HG03196 (cell line): ENCODE data around the gene ITK.

ENCODE experiments used
- ATAC-seq: cut with Tn5 transposase; IDR thresholded peaks from one replicate; pipeline ENCODE4 v1.9.1; 2021; ENCODE audit not compliant: unreplicated experiment

ITK gene

GRCh38 chr5:157278319-157279037 lies 97.8 kb downstream of the ITK start:
- no peak for ATAC-seq

DNA sequence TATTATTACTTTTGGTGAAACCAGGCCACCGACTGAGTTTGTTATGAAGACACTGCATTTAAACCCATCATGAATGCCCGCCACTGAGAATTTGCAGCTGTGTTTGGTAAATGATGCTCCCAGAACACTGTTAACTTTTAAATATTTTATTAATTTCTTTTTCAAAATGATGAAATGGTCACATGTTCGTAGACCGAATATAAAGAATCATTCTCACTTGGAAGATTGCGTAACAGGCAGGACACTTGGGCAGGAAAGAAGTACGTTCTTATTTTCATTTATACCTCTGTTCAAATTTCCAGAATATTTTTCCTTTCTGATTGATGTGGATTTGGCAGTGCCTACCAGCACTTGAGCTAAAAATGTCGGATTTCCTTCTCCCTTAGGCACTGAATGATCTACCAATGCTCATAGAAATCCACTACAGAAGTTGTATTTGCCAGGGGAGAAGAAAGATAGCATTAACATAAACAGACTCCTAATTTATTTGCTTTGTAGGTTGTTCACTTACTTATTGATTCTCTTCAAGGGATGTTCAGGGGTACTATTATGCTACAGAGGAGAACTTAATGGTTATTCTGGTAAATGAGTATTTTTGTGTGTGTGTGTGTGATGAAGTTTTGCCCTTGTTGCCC lies 99.1 kb downstream of the ITK start:
- ATAC-seq: no peak

- no peak for ATAC-seq
These were observed 100.3 kb downstream of the ITK start for GRCh38 chr5:157280927-157281326.

DNA sequence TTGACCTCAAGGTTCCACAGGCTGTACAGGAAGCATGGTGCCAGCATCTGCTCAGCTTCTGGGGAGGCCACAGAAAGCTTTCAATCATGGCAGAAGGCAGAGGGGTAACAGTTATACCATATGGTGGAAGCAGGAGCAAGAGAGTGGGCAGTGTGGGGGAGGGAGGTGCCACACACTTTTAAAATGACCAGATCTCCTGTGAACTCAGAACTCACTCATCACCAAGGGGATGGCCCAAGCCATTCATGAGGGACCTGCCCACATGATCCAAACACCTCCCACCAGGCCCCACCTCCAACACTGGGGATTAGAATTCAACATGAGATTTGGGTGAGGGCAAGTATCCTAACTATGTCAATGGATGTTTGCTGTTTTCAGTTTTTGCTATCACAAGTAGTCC lies 101.5 kb downstream of the ITK start:
- ATAC-seq: no peak

DNA sequence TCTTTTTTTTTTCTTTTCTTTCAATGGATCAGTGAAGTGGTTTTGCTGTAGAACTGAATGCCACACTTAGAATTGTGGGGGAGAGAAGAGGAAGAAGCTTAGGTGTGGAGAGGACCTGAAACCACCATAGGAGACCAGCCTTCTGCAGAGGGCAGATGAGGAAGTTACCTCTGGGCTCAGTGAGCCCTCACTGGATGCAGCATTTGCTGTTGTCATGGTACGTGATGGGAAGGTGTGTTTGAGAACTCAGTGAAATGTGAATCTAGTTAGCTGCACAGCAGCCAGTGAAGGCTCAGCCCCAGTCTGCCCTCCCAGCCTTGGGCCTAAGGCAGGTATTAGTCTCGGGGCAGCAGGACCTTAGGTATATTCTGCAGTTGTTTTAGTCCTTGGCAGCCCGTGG lies 102.8 kb downstream of the ITK start:
- ATAC-seq: peak; percentile 98

DNA sequence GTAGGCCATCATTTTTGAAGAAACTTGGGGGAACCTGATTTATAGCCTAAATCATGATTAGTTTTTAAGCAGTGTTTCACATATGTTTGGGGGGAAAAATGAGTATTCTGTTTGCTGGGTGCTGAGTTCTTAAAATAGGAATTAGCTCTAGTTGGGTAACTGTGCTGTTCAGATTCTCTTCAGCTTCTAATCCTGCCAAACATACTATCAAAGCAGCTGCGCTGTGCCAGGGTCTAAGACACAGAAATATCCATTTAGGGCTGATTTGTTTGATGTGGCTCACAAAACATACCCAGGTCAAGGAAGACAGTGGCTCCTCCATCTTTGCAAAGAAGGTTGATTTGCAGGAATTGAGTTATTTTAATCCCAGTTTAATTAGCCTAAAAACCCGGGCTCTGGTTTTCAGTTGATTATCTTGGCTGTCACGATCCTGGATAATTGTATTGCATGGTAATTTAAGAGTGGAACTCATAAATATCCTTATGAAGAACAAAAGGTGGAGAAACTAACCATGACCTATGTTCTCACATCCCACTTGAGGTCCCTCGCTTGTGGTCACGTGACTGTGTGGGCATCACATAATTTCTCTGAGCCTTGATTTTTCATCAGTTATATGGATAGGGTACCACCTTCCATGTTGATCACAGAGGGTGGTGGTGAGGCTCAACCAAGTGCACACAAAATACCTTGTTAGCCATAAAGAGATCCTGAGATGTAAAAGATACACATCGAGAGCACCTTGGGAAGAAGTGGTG lies 104.0 kb downstream of the ITK start:
- ATAC-seq: no peak

DNA sequence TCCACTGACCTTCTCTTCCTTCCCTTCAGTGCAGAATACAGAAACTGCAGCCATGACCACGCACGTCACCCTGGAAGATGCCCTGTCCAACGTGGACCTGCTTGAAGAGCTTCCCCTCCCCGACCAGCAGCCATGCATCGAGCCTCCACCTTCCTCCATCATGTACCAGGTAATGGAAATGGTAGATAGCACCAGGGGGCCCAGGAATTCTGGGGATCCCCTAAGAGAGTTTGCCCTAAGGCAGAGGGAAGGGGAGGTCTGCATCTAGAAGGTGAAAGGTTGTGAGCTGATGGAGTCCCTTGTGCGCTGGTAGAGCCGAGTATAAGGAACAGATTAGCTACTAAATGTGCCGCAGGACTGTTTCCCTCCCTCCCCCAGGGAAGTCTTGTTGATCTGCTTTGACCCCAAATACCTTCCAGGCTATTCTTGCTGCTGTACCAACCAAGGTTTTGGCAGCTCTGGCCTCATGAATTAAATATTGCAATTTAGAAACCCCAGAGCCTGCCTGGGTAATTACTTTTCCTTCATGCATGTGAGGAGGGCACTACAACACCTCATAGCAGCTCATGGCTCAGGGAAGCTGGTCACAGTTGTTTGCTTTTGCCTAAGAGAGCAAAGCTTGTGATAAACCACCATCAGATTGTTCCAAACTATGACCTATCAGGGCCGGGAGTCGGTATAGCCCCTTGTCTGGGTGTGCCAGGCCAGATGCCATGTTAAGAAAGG lies 104.8 kb downstream of the ITK start:
- no peak for ATAC-seq

DNA sequence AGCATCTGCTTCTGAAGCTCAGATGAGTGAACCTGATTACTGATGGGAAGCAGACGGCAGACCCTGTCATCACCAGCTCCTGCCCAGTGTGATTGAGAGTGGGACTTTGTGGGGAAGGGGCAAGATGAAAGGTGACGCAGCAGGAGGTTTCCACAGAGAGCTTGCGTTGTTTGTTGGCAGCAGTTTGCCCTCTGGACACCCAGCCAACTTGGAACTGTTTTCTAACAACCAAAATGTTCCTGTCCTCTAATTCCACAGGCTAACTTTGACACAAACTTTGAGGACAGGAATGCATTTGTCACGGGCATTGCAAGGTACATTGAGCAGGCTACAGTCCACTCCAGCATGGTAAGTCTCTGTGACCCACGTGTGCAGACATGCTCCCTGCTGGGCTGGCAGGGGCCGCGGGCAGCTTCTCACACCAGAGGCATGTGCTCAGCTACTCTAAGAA lies 106.1 kb downstream of the ITK start:
- ATAC-seq: no peak

DNA sequence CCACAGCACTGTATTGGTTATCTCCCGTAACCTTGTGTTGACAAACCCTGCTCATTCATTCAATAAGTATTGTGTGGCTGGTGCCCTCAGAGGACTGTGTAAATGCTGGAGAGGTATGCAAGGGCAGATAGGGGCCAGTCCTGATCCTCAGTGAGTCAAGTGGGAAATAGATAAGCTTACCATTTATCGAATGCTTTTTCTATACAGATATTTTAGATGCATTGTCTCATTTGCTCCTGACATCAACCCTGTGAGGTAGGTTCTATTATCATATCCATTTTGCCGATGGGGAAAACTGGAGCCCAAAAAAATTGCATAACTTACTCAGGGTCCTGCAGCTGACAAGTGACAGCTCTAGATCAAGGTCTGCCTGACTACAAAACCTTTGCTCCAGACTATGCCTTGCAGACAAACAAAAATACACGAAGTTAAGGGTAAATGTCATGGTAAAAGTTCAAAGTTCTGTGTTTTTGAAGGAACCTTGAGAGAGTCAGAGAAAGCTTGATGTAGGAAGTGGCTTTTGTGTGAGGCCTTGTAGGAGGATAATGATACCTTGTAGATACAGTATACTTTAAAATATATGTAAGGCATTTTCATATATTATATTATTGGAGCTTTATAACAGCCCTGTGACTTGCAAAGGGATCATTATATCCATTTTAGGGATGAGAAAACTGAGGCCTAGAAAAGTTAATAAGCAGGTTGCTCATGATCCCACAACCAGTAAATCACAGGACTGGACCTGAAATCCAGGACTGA lies 107.9 kb downstream of the ITK start:
- no peak for ATAC-seq

GRCh38 chr5:157289164-157289819 lies 108.7 kb downstream of the ITK start:
- ATAC-seq: no peak

DNA sequence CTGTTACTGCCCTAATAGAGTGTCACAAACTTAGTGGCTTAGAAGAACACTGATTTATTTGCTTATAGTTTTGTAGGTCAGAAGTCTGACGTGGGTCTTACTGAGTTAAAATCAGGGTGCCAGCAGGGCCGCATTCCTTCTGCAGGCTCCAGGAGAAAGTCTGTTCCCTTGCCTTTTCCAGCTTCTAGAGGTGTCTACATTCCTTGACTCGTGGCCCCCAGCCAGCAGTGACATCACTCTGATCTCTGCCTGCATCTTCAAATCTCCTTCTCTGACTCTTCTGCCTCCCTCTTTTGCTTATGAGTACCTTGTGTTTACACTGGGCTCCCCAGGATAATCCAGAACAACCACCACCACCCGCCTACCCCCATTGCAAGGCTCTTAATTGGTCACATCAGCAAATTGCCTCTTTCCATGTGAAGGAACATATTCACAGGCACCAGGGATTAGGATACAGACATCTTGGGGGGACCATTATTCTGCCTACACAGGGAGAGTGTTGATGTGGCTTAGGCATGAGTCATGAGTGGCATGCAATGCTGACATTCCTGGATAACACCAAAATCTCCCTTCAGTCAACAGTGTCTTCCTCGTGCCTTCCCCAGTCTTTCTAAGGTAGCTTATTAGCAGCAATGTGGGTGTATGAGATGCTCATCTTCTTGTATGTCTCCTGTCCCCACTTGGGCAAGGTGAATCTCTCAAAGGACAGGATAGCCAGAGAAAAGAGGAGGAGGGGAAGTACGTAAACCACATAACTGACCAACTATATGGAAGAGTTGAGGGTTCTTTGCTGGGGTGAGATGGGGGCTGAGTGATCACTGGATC lies 109.7 kb downstream of the ITK start:
- ATAC-seq: no peak

DNA sequence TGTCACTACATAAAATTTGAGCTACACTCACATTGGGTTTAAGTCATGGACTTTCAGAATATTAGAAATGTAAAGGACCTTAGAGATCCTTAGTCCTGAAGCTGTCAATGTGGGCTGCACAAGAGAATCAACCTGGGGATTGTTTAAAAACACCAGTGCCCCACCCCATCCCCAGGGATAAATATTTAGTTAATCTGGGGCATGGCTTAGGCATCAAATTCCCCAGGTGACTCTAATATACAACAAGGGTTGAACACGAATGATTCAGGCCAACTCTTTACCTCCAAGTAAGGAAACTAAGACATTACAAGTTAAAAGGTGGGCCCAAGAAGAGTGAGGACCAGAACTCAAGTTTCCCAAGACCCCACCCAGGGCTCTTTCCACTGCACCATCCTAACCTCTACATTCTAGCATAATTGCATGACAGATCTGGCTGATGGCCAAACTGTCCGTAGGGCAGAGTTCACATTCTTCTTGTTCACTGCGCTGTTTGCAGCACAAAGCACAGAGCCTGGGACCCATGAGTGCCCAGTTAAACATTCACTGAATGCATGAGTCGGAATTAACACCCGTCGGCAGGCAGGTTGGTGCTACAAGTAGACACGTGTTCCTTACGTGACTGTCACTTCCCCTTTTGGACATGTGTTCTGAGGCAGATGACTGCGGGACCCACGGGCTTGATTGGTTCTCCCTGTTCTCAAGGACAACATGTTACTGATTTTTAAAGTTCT lies 110.5 kb downstream of the ITK start:
- peak; percentile 92 for ATAC-seq

- no peak for ATAC-seq
These were observed 112.0 kb downstream of the ITK start for GRCh38 chr5:157292599-157292998.

DNA sequence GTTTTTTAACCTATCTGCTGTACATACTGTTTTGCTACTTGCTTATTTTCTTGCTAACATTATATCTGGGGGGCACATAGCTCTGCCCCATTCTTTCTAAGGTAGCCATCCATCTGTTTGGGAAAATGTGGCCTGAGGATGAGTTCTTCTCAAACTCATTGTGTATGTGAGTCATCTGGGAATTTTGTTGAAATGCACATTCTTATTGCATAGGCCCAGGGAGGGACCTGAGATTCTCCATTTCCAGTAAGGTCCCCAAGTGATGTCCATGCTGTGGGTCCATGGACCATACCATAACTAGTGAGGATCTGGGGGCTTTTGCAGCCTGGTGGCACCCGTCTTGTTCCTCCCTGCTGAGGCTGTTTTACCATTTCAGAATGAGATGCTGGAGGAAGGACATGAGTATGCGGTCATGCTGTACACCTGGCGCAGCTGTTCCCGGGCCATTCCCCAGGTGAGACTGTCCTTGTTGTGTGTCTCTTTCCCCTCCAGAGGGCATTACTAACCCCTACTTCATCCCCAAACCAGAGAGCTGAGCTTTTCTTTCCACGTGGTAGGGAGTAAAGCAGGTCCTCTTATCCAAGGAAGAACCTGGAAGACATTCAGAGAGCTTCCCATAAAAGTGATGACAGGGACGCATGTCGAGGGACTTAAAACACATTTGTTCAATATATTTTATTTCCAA lies 113.9 kb downstream of the ITK start:
- no peak for ATAC-seq

GRCh38 chr5:157295247-157295646 lies 114.6 kb downstream of the ITK start:
- no peak for ATAC-seq

GRCh38 chr5:157300564-157300963 lies 119.9 kb downstream of the ITK start:
- ATAC-seq: no peak

DNA sequence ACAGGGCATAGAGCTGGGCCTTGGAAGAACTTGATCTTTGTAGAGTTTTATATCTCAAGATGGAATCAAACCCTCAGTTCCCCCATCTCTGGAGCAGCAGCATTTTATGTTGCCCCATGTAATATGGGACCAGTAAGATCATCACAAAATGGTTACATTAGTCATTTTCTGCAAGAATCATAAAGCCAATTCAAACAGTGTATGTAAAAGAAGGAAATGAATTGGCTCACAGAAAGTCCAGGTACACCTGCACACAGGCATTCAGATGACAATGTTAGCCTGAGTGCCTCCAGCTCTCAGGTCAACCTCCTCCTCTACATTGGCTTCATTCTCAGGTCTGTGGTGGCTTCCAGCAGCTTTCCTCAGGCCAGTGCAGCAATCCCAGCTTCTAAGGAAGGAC lies 120.4 kb downstream of the ITK start:
- no peak for ATAC-seq

DNA sequence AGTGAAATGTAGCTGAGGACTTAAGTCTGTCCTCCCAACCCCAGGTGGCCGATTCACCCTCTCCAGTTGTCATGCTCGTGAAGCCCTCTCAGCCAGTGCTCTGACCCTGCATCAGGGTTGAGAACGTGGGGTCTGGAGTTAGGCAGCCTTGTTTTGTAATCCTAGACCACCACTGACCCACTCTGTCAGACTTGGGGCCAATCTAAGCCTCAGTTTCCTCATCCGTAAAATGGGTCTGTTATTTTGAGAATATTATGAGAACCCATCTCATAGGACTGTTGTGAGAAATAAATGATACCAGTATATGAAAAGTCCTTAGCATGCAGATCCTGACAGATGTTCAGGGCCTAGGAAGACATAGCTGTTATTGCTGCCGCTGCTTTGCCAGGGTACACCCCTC lies 122.4 kb downstream of the ITK start:
- no peak for ATAC-seq
